Left forelimb (tissue), 1 donor: ENCODE results near the gene PNPLA5.
"Not testable (repeated sequence)": the region's sequence is repeated elsewhere in the genome, so short reads cannot be mapped to it uniquely, and the experiment has no call there.

Experiments used
- DNase-seq: peaks from one replicate; pipeline ENCODE4 v3.0.0-alpha.2; 2018; ENCODE audit warnings: low spot score

The PNPLA5 gene

GRCh38 chr22:43891360-43892182 is at the start of gene PNPLA5:
TSS of gene PNPLA5 (minus strand) at chr22:43892013. CDS start at chr22:43891880, 133 bp downstream.
- no peak for DNase-seq

- no peak for DNase-seq
Measured at GRCh38 chr22:43941449-43941848, 49.6 kb upstream of the PNPLA5 start.

- no peak for DNase-seq
Measured at GRCh38 chr22:43931771-43932170, 40.0 kb upstream of the PNPLA5 start.

- no peak for DNase-seq
Measured at GRCh38 chr22:43928908-43929307, 37.1 kb upstream of the PNPLA5 start.

GRCh38 chr22:43928468-43928867 is 36.7 kb upstream of the PNPLA5 start:
- no peak for DNase-seq

GRCh38 chr22:43926349-43926710 is 34.5 kb upstream of the PNPLA5 start:
- no peak for DNase-seq

- DNase-seq = no peak
Measured at GRCh38 chr22:43925433-43926348, 33.9 kb upstream of the PNPLA5 start.

- DNase-seq = no peak
Measured at GRCh38 chr22:43924877-43925276, 33.1 kb upstream of the PNPLA5 start.

GRCh38 chr22:43923631-43924464 is 32.0 kb upstream of the PNPLA5 start, which contains the start of gene PNPLA3:
TSS of gene PNPLA3 (plus strand) at chr22:43923805. CDS start at chr22:43923912, 107 bp downstream.
- peak; percentile 97 for DNase-seq

- DNase-seq = no peak
Measured at GRCh38 chr22:43923191-43923590, 31.4 kb upstream of the PNPLA5 start.

GRCh38 chr22:43922123-43922522 is 30.3 kb upstream of the PNPLA5 start:
- no peak for DNase-seq

GRCh38 chr22:43921370-43921769 is 29.6 kb upstream of the PNPLA5 start:
- DNase-seq = no peak

- DNase-seq = no peak
Measured at GRCh38 chr22:43919106-43919973, 27.5 kb upstream of the PNPLA5 start.

GRCh38 chr22:43917521-43917920 is 25.7 kb upstream of the PNPLA5 start:
- no peak for DNase-seq

- DNase-seq = no peak
Measured at GRCh38 chr22:43911351-43911750, 19.5 kb upstream of the PNPLA5 start.

GRCh38 chr22:43910178-43910695 is 18.4 kb upstream of the PNPLA5 start:
- DNase-seq = no peak

GRCh38 chr22:43909708-43910107 is 17.9 kb upstream of the PNPLA5 start:
- no peak for DNase-seq

GRCh38 chr22:43905681-43906080 is 13.9 kb upstream of the PNPLA5 start:
- no peak for DNase-seq

- not testable (repeated sequence) for DNase-seq
Measured at GRCh38 chr22:43904412-43904811, 12.6 kb upstream of the PNPLA5 start.

GRCh38 chr22:43903033-43903432 is 11.2 kb upstream of the PNPLA5 start:
- not testable (repeated sequence) for DNase-seq
